H9 (cell line): Measurements from ENCODE around the gene PDZD7. TPM values are rescaled to one million over a fixed set of nuclear protein-coding genes. Genes with fewer than 3 reads are reported as not detected.

Source experiments
- DNase-seq: peaks from one replicate; pipeline ENCODE4 v3.0.0-alpha.2; 2017
- H2AFZ ChIP-seq: one replicate; pipeline ENCODE4 v1.6.1; 2013; ENCODE audit warnings: mild to moderate bottlenecking, low read length, control low read depth, moderate library complexity
- H2AK5ac ChIP-seq: 2 replicates; pipeline ENCODE4 v1.6.1; 2013; ENCODE audit warnings: low read length, control low read depth, mixed read lengths; ENCODE audit not compliant: insufficient read length
- H2BK120ac ChIP-seq: one replicate; pipeline ENCODE4 v1.6.1; 2013; ENCODE audit warnings: low read depth, mild to moderate bottlenecking, low read length, control low read depth, inconsistent platforms; ENCODE audit not compliant: poor library complexity, severe bottlenecking
- H2BK12ac ChIP-seq: 2 replicates; pipeline ENCODE4 v1.6.1; 2013; ENCODE audit warnings: low read length, control low read depth, mixed read lengths, low read depth; ENCODE audit not compliant: insufficient read length
- H2BK15ac ChIP-seq: 2 replicates; pipeline ENCODE4 v1.6.1; 2013; ENCODE audit warnings: low read depth, low read length, control low read depth
- H2BK20ac ChIP-seq: one replicate; pipeline ENCODE4 v1.6.1; 2013; ENCODE audit warnings: low read depth, mild to moderate bottlenecking, low read length, control low read depth, inconsistent platforms; ENCODE audit not compliant: poor library complexity, severe bottlenecking
- H2BK5ac ChIP-seq: 2 replicates; pipeline ENCODE4 v1.6.1; 2013; ENCODE audit warnings: low read length, control low read depth, mixed read lengths; ENCODE audit not compliant: insufficient read length
- H3K14ac ChIP-seq: 2 replicates; pipeline ENCODE4 v1.6.1; 2013; ENCODE audit warnings: low read length, control low read depth; ENCODE audit not compliant: insufficient read depth
- H3K18ac ChIP-seq: 2 replicates; pipeline ENCODE4 v1.6.1; 2013; ENCODE audit warnings: low read depth, mild to moderate bottlenecking, mixed read lengths, low read length, control low read depth; ENCODE audit not compliant: insufficient read length
- H3K23ac ChIP-seq: 2 replicates; pipeline ENCODE4 v1.6.1; 2013; ENCODE audit warnings: low read length, control low read depth, mixed read lengths, low read depth; ENCODE audit not compliant: insufficient read length
- H3K23me2 ChIP-seq: 2 replicates; pipeline ENCODE4 v1.6.1; 2013; ENCODE audit warnings: low read depth, mild to moderate bottlenecking, mixed read lengths, low read length, control low read depth; ENCODE audit not compliant: insufficient read length, poor library complexity, severe bottlenecking
- H3K27ac ChIP-seq: 2 replicates; pipeline ENCODE4 v1.5.1; 2013; ENCODE audit warnings: low read length, control low read depth, mixed read lengths, low read depth; ENCODE audit not compliant: insufficient read length
- H3K27me3 ChIP-seq: 2 replicates; pipeline ENCODE4 v1.6.1; 2013; ENCODE audit warnings: low read length, control low read depth, inconsistent platforms; ENCODE audit not compliant: insufficient read depth
- H3K4ac ChIP-seq: 2 replicates; pipeline ENCODE4 v1.6.1; 2013; ENCODE audit warnings: low read depth, mild to moderate bottlenecking, control low read depth, inconsistent platforms, low read length, moderate library complexity
- H3K4me1 ChIP-seq: 2 replicates; pipeline ENCODE4 v1.6.1; 2013; ENCODE audit warnings: low read length, control low read depth, inconsistent platforms; ENCODE audit not compliant: insufficient read depth
- H3K4me2 ChIP-seq: 2 replicates; pipeline ENCODE4 v1.6.1; 2013; ENCODE audit warnings: low read length, control low read depth, mixed read lengths; ENCODE audit not compliant: insufficient read length, insufficient read depth
- H3K56ac ChIP-seq: 2 replicates; pipeline ENCODE4 v1.6.1; 2013; ENCODE audit warnings: low read depth, mild to moderate bottlenecking, mixed read lengths, low read length, control low read depth; ENCODE audit not compliant: insufficient read length
- H3K79me1 ChIP-seq: 2 replicates; pipeline ENCODE4 v1.6.1; 2013; ENCODE audit warnings: low read depth, mild to moderate bottlenecking, moderate library complexity, low read length, control low read depth, inconsistent platforms; ENCODE audit not compliant: insufficient read depth, poor library complexity, severe bottlenecking
- H3K79me2 ChIP-seq: 2 replicates; pipeline ENCODE4 v1.6.1; 2013; ENCODE audit warnings: low read length, control low read depth, inconsistent platforms; ENCODE audit not compliant: insufficient read depth
- H3K9ac ChIP-seq: 2 replicates; pipeline ENCODE4 v1.6.1; 2013; ENCODE audit warnings: low read length, control low read depth, mixed read lengths; ENCODE audit not compliant: insufficient read length; ENCODE audit errors: extremely low read depth
- H3K9me3 ChIP-seq: one replicate; pipeline ENCODE4 v1.6.1; 2013; ENCODE audit warnings: low read depth, low read length, inconsistent platforms; ENCODE audit not compliant: control insufficient read depth
- H3T11ph ChIP-seq: one replicate; pipeline ENCODE4 v1.6.1; 2013; ENCODE audit warnings: mild to moderate bottlenecking, low read length, control low read depth, inconsistent platforms
- H4K20me1 ChIP-seq: one replicate; pipeline ENCODE4 v1.6.1; 2013; ENCODE audit not compliant: control insufficient read depth, insufficient read length, insufficient read depth
- H4K5ac ChIP-seq: 2 replicates; pipeline ENCODE4 v1.6.1; 2013; ENCODE audit warnings: low read depth, mild to moderate bottlenecking, mixed read lengths, low read length, control low read depth; ENCODE audit not compliant: insufficient read length
- H4K8ac ChIP-seq: replicated peaks from 2 replicates; pipeline ENCODE4 v1.6.1; 2013; ENCODE audit warnings: low read length, control low read depth, mixed read lengths, low read depth; ENCODE audit not compliant: insufficient read length
- H4K91ac ChIP-seq: 2 replicates; pipeline ENCODE4 v1.6.1; 2013; ENCODE audit warnings: low read depth, mild to moderate bottlenecking, moderate library complexity, mixed read lengths, low read length, control low read depth; ENCODE audit not compliant: insufficient read length
- H3K27ac Mint-ChIP-seq, 3 experiments: 2 replicates in 2 of 3; 3 replicates in 1 of 3; pipeline ENCODE4 v1.8.0; 2020 to 2021; ENCODE audit warnings: mixed read lengths in 3 of 3, mild to moderate bottlenecking in 1 of 3, moderate library complexity in 1 of 3
- H3K27me3 Mint-ChIP-seq: 2 replicates; pipeline ENCODE4 v1.8.0; 2021; ENCODE audit warnings: low read depth, mild to moderate bottlenecking, moderate library complexity, mixed read lengths
- H3K36me3 Mint-ChIP-seq, 3 experiments: 2 replicates in 2 of 3; 3 replicates in 1 of 3; pipeline ENCODE4 v1.8.0; 2020 to 2021; ENCODE audit warnings: low read depth in 3 of 3, mixed read lengths in 3 of 3; ENCODE audit not compliant: insufficient read depth in 1 of 3
- H3K4me1 Mint-ChIP-seq, 2 experiments: 2 replicates each; pipeline ENCODE4 v1.8.0; 2020; ENCODE audit warnings: mixed read lengths in 2 of 2
- H3K4me3 Mint-ChIP-seq, 2 experiments: 2 replicates in 1 of 2; 3 replicates in 1 of 2; pipeline ENCODE4 v1.8.0; 2020 to 2021; ENCODE audit warnings: mild to moderate bottlenecking in 2 of 2, mixed read lengths in 2 of 2, moderate library complexity in 1 of 2
- H3K9me3 Mint-ChIP-seq, 2 experiments: 2 replicates in 1 of 2; 3 replicates in 1 of 2; pipeline ENCODE4 v1.8.0; 2020; ENCODE audit warnings: mild to moderate bottlenecking in 2 of 2, mixed read lengths in 2 of 2, moderate library complexity in 1 of 2
- WGBS: extraction: QIAGEN DNeasy Blood & Tissue Kit; methylation state at CpG from one replicate; pipeline ENCODE4 v1.1.7; 2013; ENCODE audit warnings: missing lambda C conversion rate, low lambda C conversion rate, mixed read lengths; ENCODE audit not compliant: insufficient read length; ENCODE audit errors: extremely low coverage; 5-methylcytosine and 5-hydroxymethylcytosine counted together
- total RNA-seq: library from RNA; stranded (reverse); gene quantifications from 2 replicates; pipeline ENCODE4 v1.2.1, GENCODE V29; 2021
- TF ChIP-seq, protein P1 (sequence below): fragments of 200-600 bp; sonication (generic); conservative IDR thresholded peaks from 3 replicates; pipeline ENCODE4 v1.8.0; 2021; ENCODE audit warnings: antibody characterized with exemption, mild to moderate bottlenecking

Gene PDZD7
- total RNA-seq, 1 experiment from 2014 or later: 2.0 TPM

DNA sequence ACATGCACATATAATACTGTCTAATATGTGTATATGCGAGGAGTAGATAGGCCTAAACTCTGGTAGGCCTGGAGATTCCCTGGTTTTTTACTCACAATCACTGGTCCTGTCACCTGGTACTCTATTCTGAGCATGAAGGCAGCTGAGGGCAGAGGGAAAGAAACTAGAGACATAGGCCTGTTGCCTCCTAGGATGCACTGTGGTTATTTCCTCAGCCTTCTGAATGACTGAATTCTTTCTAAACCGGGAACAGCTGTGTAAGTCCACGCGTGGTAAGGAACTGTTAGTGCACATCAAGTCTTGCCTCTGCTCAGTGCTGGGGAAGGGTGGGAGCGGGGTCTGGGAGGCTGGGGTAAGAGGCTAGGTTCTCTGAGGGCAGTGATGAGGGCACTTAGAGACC, 38.5 kb upstream of the PDZD7 start:
- H2BK20ac ChIP-seq: no peak overlapping the region
- H3K27me3 Mint-ChIP-seq: peaks cover 70% of the 10 kb centered on the region
- H3K4me3 Mint-ChIP-seq: no peak overlapping the region
- no peak overlapping the region for H3K56ac ChIP-seq
- H2BK5ac ChIP-seq: no peak overlapping the region
- H3K4me2 ChIP-seq: no peak overlapping the region
- no peaks in the 10 kb centered on the region; a peak in 1 of 7 replicates for H3K36me3 Mint-ChIP-seq
- no peaks in the 10 kb centered on the region for H4K20me1 ChIP-seq
- TF ChIP-seq, protein P1, sequence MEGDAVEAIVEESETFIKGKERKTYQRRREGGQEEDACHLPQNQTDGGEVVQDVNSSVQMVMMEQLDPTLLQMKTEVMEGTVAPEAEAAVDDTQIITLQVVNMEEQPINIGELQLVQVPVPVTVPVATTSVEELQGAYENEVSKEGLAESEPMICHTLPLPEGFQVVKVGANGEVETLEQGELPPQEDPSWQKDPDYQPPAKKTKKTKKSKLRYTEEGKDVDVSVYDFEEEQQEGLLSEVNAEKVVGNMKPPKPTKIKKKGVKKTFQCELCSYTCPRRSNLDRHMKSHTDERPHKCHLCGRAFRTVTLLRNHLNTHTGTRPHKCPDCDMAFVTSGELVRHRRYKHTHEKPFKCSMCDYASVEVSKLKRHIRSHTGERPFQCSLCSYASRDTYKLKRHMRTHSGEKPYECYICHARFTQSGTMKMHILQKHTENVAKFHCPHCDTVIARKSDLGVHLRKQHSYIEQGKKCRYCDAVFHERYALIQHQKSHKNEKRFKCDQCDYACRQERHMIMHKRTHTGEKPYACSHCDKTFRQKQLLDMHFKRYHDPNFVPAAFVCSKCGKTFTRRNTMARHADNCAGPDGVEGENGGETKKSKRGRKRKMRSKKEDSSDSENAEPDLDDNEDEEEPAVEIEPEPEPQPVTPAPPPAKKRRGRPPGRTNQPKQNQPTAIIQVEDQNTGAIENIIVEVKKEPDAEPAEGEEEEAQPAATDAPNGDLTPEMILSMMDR: no peak
- no peaks in the 10 kb centered on the region; the same call in 1 of the 2 replicates for H3K4me1 ChIP-seq
- peaks cover 20% of the 10 kb centered on the region for H3K23me2 ChIP-seq
- H4K5ac ChIP-seq: no peak overlapping the region
- no CpG with 5 or more reads among the region's 5 CpGs for WGBS
- H3K27ac Mint-ChIP-seq: no peak overlapping the region
- H2BK15ac ChIP-seq: no peak overlapping the region
- H4K8ac ChIP-seq: no peak overlapping the region
- no peak overlapping the region for H3T11ph ChIP-seq
- no peak overlapping the region for H4K91ac ChIP-seq
- no peaks in the 10 kb centered on the region for H3K79me2 ChIP-seq
- H3K18ac ChIP-seq: no peak overlapping the region
- H2AK5ac ChIP-seq: no peak overlapping the region
- no peak overlapping the region for H3K27ac ChIP-seq
- no peak for DNase-seq
- no peaks in the 10 kb centered on the region for H3K79me1 ChIP-seq
- H2BK120ac ChIP-seq: no peak overlapping the region
- no peak overlapping the region for H3K4ac ChIP-seq
- H3K9ac ChIP-seq: no peak overlapping the region
- no peak overlapping the region for H3K23ac ChIP-seq
- no peak overlapping the region for H2BK12ac ChIP-seq
- no peak overlapping the region for H3K14ac ChIP-seq
- no peak overlapping the region for H2AFZ ChIP-seq
- H3K9me3 ChIP-seq: no peaks in the 10 kb centered on the region
- no peaks in the 10 kb centered on the region; a peak in 1 of 5 replicates for H3K9me3 Mint-ChIP-seq
- peaks cover 32% of the 10 kb centered on the region for H3K27me3 ChIP-seq
- H3K4me1 Mint-ChIP-seq: peaks cover 13 to 31% of the 10 kb centered on the region in 2 experiments
